Middle frontal gyrus (tissue), 1 donor: Measurements from ENCODE around the gene ZNF407.

Source experiments
- DNase-seq: peaks from one replicate; pipeline ENCODE4 v3.0.0-alpha.2; 2015; ENCODE audit warnings: low spot score; ENCODE audit errors: extremely low spot score

ZNF407 gene

GRCh38 chr18:74869904-74870863 lies 272.5 kb downstream of the ZNF407 start:
- DNase-seq, result no peak

- DNase-seq, result no peak
These were observed 273.3 kb downstream of the ZNF407 start for GRCh38 chr18:74870950-74871349.

- no peak for DNase-seq
These were observed 276.0 kb downstream of the ZNF407 start for GRCh38 chr18:74873629-74874028.

DNA sequence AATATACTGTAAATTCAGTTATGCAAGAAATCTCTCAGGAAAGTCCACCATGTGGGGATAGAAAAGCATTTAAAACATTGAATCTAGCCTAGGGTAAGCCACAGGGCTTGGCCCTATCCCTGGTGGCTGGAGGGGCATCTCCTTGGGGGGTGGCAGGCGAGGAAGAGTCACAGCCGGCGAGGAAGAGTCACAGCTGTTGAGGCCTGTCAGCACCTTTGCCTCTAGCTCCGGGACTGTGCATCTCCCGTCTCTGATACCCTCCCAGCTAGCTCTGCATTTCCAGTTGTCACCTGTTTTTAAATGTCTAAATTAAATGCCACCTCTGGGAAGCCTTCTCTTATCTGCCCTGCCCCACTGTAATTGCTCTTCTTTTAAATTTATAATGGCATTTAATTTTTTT lies 276.7 kb downstream of the ZNF407 start:
- no peak for DNase-seq

- no peak for DNase-seq
These were observed 279.1 kb downstream of the ZNF407 start for GRCh38 chr18:74876630-74877243.

DNA sequence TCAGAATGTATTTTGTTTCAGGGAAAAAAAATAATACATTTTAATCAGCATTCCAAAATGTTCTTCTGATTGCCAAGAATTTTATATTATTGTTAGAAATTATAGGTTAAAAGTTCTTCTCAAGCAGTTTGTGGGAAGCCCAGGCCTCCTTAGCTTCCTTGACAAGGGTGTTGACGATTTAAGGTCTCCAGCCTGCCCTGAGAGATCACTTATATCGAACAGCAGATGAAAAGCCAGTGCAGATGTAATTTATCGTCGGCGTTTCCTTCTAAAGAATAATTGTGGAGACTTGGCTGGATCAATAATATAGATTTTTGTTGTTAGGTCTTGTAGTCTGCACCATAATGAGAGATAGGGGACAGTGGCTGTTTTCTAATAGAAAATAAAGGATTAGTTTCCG lies 280.6 kb downstream of the ZNF407 start:
- no peak for DNase-seq

GRCh38 chr18:74880706-74881278 lies 283.1 kb downstream of the ZNF407 start:
- DNase-seq, result no peak

DNA sequence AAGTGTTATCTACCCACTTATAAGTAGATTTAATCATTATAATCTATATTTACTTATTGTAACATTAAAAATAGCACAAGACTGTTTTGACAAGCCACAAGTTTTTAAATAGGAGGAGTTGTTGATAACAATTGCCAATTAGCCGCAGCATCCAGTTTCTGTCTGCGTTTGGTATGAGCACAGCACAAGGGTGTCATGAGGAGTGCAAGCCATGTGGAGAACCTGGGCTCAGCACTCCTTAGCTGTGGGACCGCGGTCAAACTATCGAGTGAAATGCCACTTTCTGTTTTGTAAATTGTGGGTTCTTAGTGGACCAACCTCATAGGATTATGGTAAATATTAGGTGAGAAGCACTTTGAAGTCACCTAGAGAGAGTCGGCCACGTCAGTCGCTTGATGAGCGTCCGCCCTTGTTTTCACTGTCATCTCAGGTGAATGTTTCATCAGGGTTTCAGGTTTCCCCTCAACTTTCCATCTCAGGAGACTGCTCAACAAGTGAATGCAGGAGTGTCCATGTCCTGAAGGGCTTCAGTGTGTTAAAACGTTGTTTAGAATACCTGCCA lies 294.5 kb downstream of the ZNF407 start:
- no peak for DNase-seq

GRCh38 chr18:74895686-74896085 lies 298.0 kb downstream of the ZNF407 start:
- no peak for DNase-seq

DNA sequence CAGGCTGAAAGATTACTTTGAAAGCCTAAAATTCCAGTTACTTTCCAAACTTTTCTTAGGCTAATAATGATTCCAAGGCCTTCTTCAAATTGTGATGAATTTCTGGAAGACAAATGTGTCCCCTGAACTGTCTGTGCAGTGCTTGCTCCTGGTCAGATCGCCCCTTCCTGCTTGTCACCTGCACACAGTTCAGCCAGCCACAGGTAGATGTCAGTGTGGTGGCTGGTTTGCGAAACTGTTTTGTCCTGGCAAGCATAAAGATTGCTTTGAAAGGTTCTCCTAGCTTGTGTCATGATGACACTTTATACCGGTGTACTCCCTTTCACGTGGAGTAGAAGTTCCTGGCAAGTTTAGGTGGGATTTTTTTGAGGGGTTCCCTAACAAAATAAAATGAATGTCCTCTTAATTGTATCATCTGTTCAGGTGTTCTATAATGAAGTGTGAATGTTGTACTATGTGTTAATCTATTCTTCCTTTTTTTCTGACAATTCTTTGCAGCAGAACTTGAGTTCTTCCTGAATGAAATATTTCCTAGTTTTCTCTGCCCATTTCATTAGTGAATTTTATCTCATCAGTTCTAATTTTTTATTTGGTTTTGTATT lies 298.8 kb downstream of the ZNF407 start:
- no peak for DNase-seq

- DNase-seq, result no peak
These were observed 300.4 kb downstream of the ZNF407 start for GRCh38 chr18:74897971-74898657.

DNA sequence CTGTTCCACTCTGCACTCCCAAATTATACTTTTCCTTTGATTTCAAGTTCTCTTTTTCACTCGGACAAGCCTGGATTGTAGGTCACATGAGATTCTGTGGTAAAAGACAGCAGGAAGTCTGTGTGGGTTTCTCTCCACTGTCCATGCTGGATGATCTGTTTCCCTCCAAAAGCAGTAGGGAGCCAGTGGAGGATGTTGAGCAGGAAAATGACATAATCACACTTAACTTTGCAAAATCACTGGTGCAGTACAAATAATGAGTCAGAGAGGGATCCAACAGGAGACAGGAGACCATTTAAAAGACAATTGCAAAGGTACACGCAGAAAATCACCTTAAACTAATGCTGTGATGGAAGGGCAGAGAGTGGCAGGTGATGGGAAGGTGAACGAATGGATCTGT lies 301.3 kb downstream of the ZNF407 start:
- DNase-seq, result no peak

DNA sequence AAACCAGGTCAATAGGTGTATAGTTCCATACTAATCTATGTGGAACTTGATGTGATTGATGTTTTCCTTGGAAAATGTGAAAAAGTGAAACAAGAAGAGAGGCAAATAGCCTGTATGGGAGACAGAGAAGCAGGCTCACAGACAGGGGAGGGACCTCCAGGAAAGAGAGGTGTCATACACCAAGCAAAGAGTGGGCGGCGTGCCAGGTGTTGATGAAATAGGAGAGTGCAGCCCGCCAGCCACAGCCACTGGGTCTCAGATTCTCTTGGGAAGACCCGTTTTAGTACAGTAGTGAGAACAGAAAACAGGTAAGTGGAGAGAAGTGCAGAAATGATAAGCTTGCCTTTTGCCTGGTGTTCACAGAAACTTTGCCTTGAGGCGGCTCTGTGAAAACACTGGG lies 301.9 kb downstream of the ZNF407 start:
- DNase-seq, result no peak

- no peak for DNase-seq
These were observed 303.9 kb downstream of the ZNF407 start for GRCh38 chr18:74901362-74902146.

DNA sequence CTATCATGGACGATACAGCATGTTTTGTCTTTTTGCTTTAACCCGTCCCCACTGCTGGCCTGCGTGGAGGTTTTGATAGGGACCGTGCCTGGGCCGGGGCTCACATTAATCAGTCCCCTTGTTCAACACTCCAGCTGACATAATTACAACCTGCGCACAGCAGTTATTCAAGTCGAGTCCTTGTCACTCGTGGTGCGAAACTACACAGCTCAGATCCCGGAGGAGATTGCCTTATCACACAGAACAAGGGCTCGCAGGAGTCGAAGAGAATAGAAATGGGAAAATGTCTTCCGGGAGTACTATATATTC lies 304.4 kb downstream of the ZNF407 start:
- no peak for DNase-seq

DNA sequence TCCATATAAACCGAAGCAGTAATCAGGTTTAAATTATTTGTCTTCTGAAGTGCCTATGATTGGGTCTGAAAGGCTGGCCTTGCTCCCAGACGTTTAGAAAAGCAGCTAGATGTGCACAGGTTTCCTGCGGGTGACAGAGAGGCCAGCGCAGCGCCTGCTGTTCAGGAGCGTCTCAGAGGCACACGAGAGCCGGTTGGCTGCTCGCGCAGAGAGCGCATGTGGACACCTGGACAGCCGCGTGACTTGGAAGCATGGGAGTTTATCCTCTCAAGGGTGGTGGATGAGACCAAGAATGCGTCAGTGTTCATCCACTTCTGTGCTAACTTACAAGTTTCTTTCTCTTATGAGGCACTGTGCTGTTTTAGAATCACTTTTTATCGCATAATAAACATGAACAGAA lies 307.6 kb downstream of the ZNF407 start:
- no peak for DNase-seq

GRCh38 chr18:74906184-74906583 lies 308.5 kb downstream of the ZNF407 start:
- no peak for DNase-seq

- DNase-seq, result no peak
These were observed 316.5 kb downstream of the ZNF407 start for GRCh38 chr18:74914052-74914591.

GRCh38 chr18:74914648-74915047 lies 317.0 kb downstream of the ZNF407 start:
- DNase-seq, result no peak

- no peak for DNase-seq
These were observed 319.2 kb downstream of the ZNF407 start for GRCh38 chr18:74916773-74917393.
